HG03066 (cell line): Measurements from ENCODE around the gene APBB1.

Source experiments
- ATAC-seq: cut with Tn5 transposase; IDR thresholded peaks from one replicate; pipeline ENCODE4 v1.9.1; 2021; ENCODE audit warnings: low read depth; ENCODE audit not compliant: unreplicated experiment

The APBB1 gene

GRCh38 chr11:6354651-6355485 lies 64.0 kb downstream of the APBB1 start:
- no peak for ATAC-seq

- ATAC-seq: peak; percentile 87
These were observed 65.4 kb downstream of the APBB1 start for GRCh38 chr11:6353367-6353987.

- no peak for ATAC-seq
These were observed 67.0 kb downstream of the APBB1 start for GRCh38 chr11:6351782-6352382.

- ATAC-seq: no peak
These were observed 68.4 kb downstream of the APBB1 start for GRCh38 chr11:6350486-6350885.

- ATAC-seq: no peak
These were observed 68.9 kb downstream of the APBB1 start for GRCh38 chr11:6350043-6350442.

- no peak for ATAC-seq
These were observed 73.5 kb downstream of the APBB1 start for GRCh38 chr11:6345366-6345765.
